ENCODE results near the gene SLC37A1.

Gene SLC37A1

DNA sequence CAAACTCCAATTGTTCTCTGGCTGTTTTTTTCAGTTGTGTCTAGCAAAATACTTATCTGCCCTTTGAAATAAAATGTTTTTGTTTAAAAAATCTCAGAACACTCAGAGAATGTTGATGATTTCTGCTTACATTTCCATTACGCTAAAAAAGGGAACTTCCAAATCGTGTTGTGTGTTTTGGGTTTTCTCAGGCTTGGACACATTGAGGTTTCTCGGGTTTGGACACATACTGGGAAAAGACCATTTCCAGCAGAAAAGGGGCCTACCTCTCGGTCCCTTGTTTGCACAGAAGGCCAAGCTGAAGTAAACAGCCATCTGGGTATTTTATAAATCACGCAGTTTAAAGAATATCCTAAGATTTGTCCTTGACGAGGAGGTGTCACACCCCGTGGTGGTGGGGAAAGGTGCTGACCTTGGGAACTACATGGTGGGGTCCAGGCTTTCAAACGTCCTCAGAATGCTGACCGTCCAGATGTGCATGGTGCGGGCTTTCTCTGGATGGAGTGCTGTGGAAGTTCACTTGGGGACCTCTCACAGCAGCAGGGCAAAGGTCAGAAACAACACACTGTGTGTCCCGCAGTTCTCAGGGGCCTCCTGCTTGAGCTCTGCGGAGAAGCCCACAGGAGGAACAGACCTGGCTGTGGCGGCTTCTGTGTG lies 67.8 kb downstream of the SLC37A1 start (continued):
- TF ChIP-seq, protein P1, sequence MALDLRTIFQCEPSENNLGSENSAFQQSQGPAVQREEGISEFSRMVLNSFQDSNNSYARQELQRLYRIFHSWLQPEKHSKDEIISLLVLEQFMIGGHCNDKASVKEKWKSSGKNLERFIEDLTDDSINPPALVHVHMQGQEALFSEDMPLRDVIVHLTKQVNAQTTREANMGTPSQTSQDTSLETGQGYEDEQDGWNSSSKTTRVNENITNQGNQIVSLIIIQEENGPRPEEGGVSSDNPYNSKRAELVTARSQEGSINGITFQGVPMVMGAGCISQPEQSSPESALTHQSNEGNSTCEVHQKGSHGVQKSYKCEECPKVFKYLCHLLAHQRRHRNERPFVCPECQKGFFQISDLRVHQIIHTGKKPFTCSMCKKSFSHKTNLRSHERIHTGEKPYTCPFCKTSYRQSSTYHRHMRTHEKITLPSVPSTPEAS (tag by site-specific recombination; IDR thresholded peaks at IDR 0.05), result no peak
- TF ChIP-seq SP7 (tag by site-specific recombination; IDR thresholded peaks at IDR 0.05) (no peak), BCL11B (tag by site-specific recombination; IDR thresholded peaks at IDR 0.05; ENCODE audit: low read depth) (no peak), ZNF548 (tag by site-specific recombination; IDR thresholded peaks at IDR 0.05) (no peak)
- TF ChIP-seq, protein P2, sequence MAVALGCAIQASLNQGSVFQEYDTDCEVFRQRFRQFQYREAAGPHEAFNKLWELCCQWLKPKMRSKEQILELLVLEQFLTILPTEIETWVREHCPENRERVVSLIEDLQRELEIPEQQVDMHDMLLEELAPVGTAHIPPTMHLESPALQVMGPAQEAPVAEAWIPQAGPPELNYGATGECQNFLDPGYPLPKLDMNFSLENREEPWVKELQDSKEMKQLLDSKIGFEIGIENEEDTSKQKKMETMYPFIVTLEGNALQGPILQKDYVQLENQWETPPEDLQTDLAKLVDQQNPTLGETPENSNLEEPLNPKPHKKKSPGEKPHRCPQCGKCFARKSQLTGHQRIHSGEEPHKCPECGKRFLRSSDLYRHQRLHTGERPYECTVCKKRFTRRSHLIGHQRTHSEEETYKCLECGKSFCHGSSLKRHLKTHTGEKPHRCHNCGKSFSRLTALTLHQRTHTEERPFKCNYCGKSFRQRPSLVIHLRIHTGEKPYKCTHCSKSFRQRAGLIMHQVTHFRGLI (tag by site-specific recombination; IDR thresholded peaks at IDR 0.05), result no peak
- TF ChIP-seq, protein P3, sequence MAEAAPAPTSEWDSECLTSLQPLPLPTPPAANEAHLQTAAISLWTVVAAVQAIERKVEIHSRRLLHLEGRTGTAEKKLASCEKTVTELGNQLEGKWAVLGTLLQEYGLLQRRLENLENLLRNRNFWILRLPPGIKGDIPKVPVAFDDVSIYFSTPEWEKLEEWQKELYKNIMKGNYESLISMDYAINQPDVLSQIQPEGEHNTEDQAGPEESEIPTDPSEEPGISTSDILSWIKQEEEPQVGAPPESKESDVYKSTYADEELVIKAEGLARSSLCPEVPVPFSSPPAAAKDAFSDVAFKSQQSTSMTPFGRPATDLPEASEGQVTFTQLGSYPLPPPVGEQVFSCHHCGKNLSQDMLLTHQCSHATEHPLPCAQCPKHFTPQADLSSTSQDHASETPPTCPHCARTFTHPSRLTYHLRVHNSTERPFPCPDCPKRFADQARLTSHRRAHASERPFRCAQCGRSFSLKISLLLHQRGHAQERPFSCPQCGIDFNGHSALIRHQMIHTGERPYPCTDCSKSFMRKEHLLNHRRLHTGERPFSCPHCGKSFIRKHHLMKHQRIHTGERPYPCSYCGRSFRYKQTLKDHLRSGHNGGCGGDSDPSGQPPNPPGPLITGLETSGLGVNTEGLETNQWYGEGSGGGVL (tag by site-specific recombination; IDR thresholded peaks at IDR 0.05), result no peak

DNA sequence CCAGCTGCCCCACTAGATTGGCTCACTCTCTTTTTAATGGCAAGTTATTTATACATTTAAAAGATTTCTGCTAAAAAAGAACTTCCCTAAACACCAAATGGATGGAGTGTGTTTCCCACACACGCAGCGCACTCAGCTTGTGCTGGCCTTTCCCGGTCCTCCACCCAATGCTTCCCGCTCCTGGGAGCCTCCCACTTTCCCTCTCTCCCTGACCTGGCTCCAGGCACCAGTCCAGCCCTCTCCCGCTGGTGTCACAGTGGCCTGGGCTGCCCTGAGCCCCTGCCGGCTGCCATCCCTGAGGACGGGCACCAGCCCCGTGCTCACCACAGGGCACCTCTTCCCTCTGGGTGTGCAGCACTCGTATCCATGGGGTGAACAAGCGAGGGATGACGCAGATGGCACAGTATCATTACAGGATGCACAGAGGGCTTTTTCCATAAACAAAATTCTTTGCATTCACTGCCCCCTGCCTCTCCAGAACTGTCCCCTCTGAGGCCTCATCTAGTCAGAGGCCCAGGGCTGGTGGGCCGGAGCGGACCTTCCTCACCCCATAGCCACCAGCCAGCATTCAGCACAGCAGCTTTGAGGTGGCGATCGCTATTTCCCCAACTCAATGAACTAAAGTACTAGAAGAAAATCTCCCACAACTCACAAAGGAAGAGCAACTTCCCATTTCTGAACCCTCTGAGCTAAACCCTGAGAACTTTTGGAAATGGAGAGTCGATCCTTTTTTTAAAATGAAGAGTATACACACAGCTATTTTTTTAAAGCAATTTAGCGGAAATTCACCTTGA lies 68.5 kb downstream of the SLC37A1 start:
- TF ChIP-seq, protein P4, sequence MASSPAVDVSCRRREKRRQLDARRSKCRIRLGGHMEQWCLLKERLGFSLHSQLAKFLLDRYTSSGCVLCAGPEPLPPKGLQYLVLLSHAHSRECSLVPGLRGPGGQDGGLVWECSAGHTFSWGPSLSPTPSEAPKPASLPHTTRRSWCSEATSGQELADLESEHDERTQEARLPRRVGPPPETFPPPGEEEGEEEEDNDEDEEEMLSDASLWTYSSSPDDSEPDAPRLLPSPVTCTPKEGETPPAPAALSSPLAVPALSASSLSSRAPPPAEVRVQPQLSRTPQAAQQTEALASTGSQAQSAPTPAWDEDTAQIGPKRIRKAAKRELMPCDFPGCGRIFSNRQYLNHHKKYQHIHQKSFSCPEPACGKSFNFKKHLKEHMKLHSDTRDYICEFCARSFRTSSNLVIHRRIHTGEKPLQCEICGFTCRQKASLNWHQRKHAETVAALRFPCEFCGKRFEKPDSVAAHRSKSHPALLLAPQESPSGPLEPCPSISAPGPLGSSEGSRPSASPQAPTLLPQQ (tag by site-specific recombination; IDR thresholded peaks at IDR 0.05), result no peak
- TF ChIP-seq ZIC2 (tag by site-specific recombination; IDR thresholded peaks at IDR 0.05), result peak; percentile 25; the same call in 1 of the 2 replicates
- POLR2A ChIA-PET, result interaction anchor here (0.5 to 0.6 kb wide), 3 partner anchors 109 to 565 kb away, joined by 3 to 6 read pairs (median 5); no protein-coding TSS in a partner anchor
- CTCF ChIA-PET, result interaction anchor here (1.0 to 1.6 kb wide), 3 partner anchors 11 to 17 kb away, joined by 3 to 7 read pairs (median 7); no protein-coding TSS in a partner anchor
- no peaks in the 10 kb centered on the region for H3K36me3 ChIP-seq (ENCODE audit: control insufficient read depth in 2 of 2, insufficient read depth in 1 of 2, low read length in 2 of 2)
- H3K4me1 ChIP-seq (ENCODE audit: control insufficient read depth, insufficient read depth, low read length), result no peaks in the 10 kb centered on the region
- H3K27ac ChIP-seq (ENCODE audit: extremely low read depth, low read depth, low read length), result no peak overlapping the region
- no peaks in the 10 kb centered on the region for H3K9me3 ChIP-seq (ENCODE audit: control insufficient read depth, insufficient read depth, low read depth, low read length)
- no peak overlapping the region for H3K4me3 ChIP-seq (ENCODE audit: low read depth, low read length)

DNA sequence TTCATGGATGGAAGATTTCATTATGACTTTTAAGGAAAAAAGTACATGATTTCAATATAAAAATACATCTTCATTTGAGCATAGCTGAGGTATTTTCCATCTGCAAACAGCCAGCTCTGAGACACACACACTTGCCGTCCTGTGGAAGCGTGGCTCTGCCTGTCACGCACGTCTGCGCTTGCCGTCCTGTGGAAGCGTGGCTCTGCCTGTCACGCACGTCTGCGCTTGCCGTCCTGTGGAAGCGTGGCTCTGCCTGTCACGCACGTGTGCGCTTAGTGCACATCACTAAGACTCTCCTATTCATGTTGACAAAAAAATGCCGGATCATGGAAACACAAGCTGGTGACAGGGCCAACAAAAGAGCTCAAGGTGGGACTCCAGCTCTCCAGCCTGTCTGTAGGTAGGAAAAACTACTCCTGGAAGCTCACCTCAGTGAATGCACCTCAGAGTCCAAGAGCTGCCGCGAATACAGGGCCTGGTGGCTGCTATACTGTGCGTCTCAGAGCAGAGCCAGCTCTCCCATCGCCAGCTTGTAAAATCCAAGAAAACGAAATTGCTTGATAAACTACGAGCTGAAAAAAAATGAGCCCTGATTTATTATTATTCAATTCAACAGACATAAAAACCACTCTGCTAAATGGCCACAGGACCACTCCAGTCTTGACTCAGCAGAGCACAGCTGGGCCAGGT lies 69.3 kb downstream of the SLC37A1 start:
- H3K4me1 ChIP-seq (ENCODE audit: control insufficient read depth, insufficient read depth, low read length), result no peaks in the 10 kb centered on the region
- ChIA-PET POLR2A (interaction anchor here (0.6 kb wide), 1 partner anchor 133 kb away, joined by 6 read pairs; no protein-coding TSS in a partner anchor), CTCF (interaction anchor here (0.6 to 1.0 kb wide), 3 partner anchors 10 to 1063 kb away, joined by 3 to 7 read pairs (median 3); no protein-coding TSS in a partner anchor)
- H3K36me3 ChIP-seq (ENCODE audit: control insufficient read depth in 2 of 2, insufficient read depth in 1 of 2, low read length in 2 of 2), result no peaks in the 10 kb centered on the region
- H3K9me3 ChIP-seq (ENCODE audit: control insufficient read depth, insufficient read depth, low read depth, low read length), result no peaks in the 10 kb centered on the region
- H3K4me3 ChIP-seq (ENCODE audit: low read depth, low read length), result no peak overlapping the region
- no peak overlapping the region for H3K27ac ChIP-seq (ENCODE audit: extremely low read depth, low read depth, low read length)
- no peak for TF ChIP-seq ZFHX2 (tag by site-specific recombination; conservative IDR thresholded peaks at IDR 0.05)
- TF ChIP-seq ZNF202 (tag by site-specific recombination; IDR thresholded peaks at IDR 0.05; ENCODE audit: borderline replicate concordance), result no peak
- TF ChIP-seq, protein P5, sequence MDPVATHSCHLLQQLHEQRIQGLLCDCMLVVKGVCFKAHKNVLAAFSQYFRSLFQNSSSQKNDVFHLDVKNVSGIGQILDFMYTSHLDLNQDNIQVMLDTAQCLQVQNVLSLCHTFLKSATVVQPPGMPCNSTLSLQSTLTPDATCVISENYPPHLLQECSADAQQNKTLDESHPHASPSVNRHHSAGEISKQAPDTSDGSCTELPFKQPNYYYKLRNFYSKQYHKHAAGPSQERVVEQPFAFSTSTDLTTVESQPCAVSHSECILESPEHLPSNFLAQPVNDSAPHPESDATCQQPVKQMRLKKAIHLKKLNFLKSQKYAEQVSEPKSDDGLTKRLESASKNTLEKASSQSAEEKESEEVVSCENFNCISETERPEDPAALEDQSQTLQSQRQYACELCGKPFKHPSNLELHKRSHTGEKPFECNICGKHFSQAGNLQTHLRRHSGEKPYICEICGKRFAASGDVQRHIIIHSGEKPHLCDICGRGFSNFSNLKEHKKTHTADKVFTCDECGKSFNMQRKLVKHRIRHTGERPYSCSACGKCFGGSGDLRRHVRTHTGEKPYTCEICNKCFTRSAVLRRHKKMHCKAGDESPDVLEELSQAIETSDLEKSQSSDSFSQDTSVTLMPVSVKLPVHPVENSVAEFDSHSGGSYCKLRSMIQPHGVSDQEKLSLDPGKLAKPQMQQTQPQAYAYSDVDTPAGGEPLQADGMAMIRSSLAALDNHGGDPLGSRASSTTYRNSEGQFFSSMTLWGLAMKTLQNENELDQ (tag by site-specific recombination; IDR thresholded peaks at IDR 0.05; ENCODE audit: low read depth), result no peak
- no peak for TF ChIP-seq ZNF785 (tag by site-specific recombination; IDR thresholded peaks at IDR 0.05)
- TF ChIP-seq ZNF561 (tag by site-specific recombination; IDR thresholded peaks at IDR 0.05; ENCODE audit: borderline replicate concordance), result no peak
- no peak for TF ChIP-seq ZNF596 (tag by site-specific recombination; IDR thresholded peaks at IDR 0.05)
- no peak for TF ChIP-seq ZNF626 (tag by site-specific recombination; IDR thresholded peaks at IDR 0.05)
- no peak for TF ChIP-seq ZNF274 (IDR thresholded peaks at IDR 0.05; ENCODE audit: low read length)
- TF ChIP-seq ZNF274 (tag by site-specific recombination; IDR thresholded peaks at IDR 0.05; ENCODE audit: borderline replicate concordance), result no peak
- no peak for TF ChIP-seq HOXA7 (CRISPR knock-in tag; IDR thresholded peaks at IDR 0.05; ENCODE audit: borderline replicate concordance)
- TF ChIP-seq, protein P6, sequence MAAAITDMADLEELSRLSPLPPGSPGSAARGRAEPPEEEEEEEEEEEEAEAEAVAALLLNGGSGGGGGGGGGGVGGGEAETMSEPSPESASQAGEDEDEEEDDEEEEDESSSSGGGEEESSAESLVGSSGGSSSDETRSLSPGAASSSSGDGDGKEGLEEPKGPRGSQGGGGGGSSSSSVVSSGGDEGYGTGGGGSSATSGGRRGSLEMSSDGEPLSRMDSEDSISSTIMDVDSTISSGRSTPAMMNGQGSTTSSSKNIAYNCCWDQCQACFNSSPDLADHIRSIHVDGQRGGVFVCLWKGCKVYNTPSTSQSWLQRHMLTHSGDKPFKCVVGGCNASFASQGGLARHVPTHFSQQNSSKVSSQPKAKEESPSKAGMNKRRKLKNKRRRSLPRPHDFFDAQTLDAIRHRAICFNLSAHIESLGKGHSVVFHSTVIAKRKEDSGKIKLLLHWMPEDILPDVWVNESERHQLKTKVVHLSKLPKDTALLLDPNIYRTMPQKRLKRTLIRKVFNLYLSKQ (tag by site-specific recombination; IDR thresholded peaks at IDR 0.05; ENCODE audit: borderline replicate concordance), result no peak
